A673 (cell line): ENCODE results near the gene HEMGN. TPM values are rescaled to one million over a fixed set of nuclear protein-coding genes. Genes with fewer than 3 reads are reported as not detected.

ENCODE experiments used
- BruUV-seq: library from RNA; stranded (reverse); fragments of 400-500 nt; replicated peaks from 2 replicates; lab custom pipeline; 2021; lab: Mats Ljungman, UMichigan
- CTCF ChIA-PET: fragments of 300-600 bp; sonication (Branson Sonifier 250); formaldehyde crosslinking; loops from one replicate; lab custom pipeline; 2022; ENCODE audit warnings: antibody characterized with exemption; lab: Charles Lee
- POLR2A ChIA-PET: fragments of 300-600 bp; sonication (Branson Sonifier 250); formaldehyde crosslinking; loops from one replicate; lab custom pipeline; 2022; ENCODE audit warnings: antibody characterized with exemption; ENCODE audit not compliant: low non-redundant PET; lab: Charles Lee
- DNase-seq: peaks from one replicate; pipeline ENCODE4 v3.0.0-alpha.2; 2015; ENCODE audit warnings: low spot score
- H3K27ac ChIP-seq: fragments of 200-600 bp; sonication (generic); 2 replicates; pipeline ENCODE4 v1.5.1; 2016; ENCODE audit warnings: mixed run types, low read depth, mild to moderate bottlenecking, mixed read lengths, antibody characterized with exemption, low read length; ENCODE audit not compliant: poor library complexity, severe bottlenecking
- H3K27me3 ChIP-seq: fragments of 200-600 bp; sonication (generic); replicated peaks from 2 replicates; pipeline ENCODE4 v1.6.1; 2017; ENCODE audit warnings: mixed run types, low read depth, mild to moderate bottlenecking, mixed read lengths, antibody characterized with exemption, low read length; ENCODE audit not compliant: insufficient read depth, poor library complexity
- H3K36me3 ChIP-seq: fragments of 200-600 bp; sonication (generic); 2 replicates; pipeline ENCODE4 v1.6.1; 2016; ENCODE audit warnings: mixed run types, mild to moderate bottlenecking, mixed read lengths, antibody characterized with exemption, low read length; ENCODE audit not compliant: insufficient read depth, poor library complexity, severe bottlenecking
- H3K4me1 ChIP-seq: fragments of 200-600 bp; sonication (generic); 2 replicates; pipeline ENCODE4 v1.6.1; 2017; ENCODE audit warnings: mixed run types, mild to moderate bottlenecking, mixed read lengths, antibody characterized with exemption, low read length; ENCODE audit not compliant: insufficient read depth, poor library complexity, severe bottlenecking
- H3K4me3 ChIP-seq: fragments of 200-600 bp; sonication (generic); 2 replicates; pipeline ENCODE4 v1.5.1; 2016; ENCODE audit warnings: low read depth, mixed run types, mild to moderate bottlenecking, mixed read lengths, low read length; ENCODE audit not compliant: poor library complexity, severe bottlenecking
- H3K9me3 ChIP-seq: fragments of 200-600 bp; sonication (generic); 2 replicates; pipeline ENCODE4 v1.6.1; 2016; ENCODE audit warnings: mixed run types, low read depth, mild to moderate bottlenecking, mixed read lengths, antibody characterized with exemption, low read length; ENCODE audit not compliant: poor library complexity, severe bottlenecking
- EZH2 ChIP-seq: fragments of 200-600 bp; sonication (generic); IDR thresholded peaks from 2 replicates; pipeline ENCODE4 v1.6.1; 2017; ENCODE audit warnings: borderline replicate concordance, low read depth, mild to moderate bottlenecking, mixed read lengths, antibody characterized with exemption, low read length; ENCODE audit not compliant: poor library complexity, severe bottlenecking
- intact Hi-C: fragments of 100-400 bp; cut with micrococcal nuclease; formaldehyde crosslinking; loops from one replicate; pipeline ENCODE4 v1.10.0; 2022; ENCODE audit not compliant: unreplicated experiment
- total RNA-seq: library from RNA; stranded (reverse); gene quantifications from 2 replicates; pipeline ENCODE4 v1.2.3, GENCODE V29; 2021
- TF ChIP-seq, protein P1 (sequence below): fragments of 300-800, 200-600 bp; sonication (generic); conservative IDR thresholded peaks from 2 replicates; pipeline ENCODE4 v1.5.1; 2017; ENCODE audit warnings: low read depth, mild to moderate bottlenecking, antibody characterized with exemption, low read length, moderate library complexity, mixed read lengths

Gene HEMGN
- total RNA-seq, 1 experiment from 2014 or later: not detected

DNA sequence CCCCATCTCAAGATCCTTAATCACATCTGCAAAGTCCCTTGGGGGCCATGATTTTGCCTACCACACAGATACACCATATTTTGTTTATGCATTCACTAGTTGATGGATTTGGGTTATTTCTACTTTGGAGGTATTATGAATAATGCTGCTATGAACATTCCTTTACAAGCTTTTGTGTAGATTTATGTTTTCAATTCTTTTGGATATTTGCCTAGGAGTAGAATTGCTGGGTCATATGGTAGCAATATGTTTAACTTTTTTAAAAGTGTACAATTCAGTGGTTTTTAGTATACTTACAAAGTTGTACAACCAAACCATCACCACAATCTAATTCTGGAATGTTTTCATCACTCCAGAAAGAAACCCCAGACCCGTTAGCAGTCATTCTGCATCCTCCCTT, 37.4 kb upstream of the HEMGN start:
- Histone ChIP-seq H3K4me1 (no peaks in the 10 kb centered on the region), H3K27ac (no peak overlapping the region), H3K27me3 (peaks cover 6% of the 10 kb centered on the region), H3K36me3 (no peaks in the 10 kb centered on the region), H3K4me3 (no peak overlapping the region), H3K9me3 (no peaks in the 10 kb centered on the region)
- no peak for DNase-seq
- TF ChIP-seq, protein P1, sequence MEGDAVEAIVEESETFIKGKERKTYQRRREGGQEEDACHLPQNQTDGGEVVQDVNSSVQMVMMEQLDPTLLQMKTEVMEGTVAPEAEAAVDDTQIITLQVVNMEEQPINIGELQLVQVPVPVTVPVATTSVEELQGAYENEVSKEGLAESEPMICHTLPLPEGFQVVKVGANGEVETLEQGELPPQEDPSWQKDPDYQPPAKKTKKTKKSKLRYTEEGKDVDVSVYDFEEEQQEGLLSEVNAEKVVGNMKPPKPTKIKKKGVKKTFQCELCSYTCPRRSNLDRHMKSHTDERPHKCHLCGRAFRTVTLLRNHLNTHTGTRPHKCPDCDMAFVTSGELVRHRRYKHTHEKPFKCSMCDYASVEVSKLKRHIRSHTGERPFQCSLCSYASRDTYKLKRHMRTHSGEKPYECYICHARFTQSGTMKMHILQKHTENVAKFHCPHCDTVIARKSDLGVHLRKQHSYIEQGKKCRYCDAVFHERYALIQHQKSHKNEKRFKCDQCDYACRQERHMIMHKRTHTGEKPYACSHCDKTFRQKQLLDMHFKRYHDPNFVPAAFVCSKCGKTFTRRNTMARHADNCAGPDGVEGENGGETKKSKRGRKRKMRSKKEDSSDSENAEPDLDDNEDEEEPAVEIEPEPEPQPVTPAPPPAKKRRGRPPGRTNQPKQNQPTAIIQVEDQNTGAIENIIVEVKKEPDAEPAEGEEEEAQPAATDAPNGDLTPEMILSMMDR: no peak
- TF ChIP-seq EZH2: no peak
- ChIA-PET CTCF (no interaction called here), POLR2A (no interaction called here)
- intact Hi-C loops: no loop called here
- no TSS peak for BruUV-seq

DNA sequence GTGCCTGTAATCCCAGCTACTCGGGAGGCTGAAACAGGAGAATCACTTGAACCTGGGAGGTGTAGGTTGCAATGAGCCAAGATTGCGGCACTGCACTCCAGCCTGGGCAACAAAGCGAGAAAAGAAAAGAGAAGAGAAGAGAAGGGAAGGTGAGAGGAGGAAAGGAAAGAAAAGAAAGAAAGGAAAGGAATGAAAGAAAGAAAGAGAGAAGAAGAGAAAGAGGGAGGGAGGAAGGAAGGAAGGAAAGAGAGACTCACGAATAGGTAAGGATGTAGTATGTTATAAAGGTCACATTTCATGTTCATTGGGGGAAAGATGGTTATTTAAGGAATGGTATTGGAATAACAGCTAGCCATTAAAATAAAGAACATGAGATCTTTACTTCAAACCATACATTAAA, 34.8 kb upstream of the HEMGN start:
- no peak for DNase-seq
- intact Hi-C loops: no loop called here
- H3K36me3 ChIP-seq: no peaks in the 10 kb centered on the region
- H3K27me3 ChIP-seq: peaks cover 9% of the 10 kb centered on the region
- ChIA-PET POLR2A (no interaction called here), CTCF (no interaction called here)
- no peaks in the 10 kb centered on the region for H3K9me3 ChIP-seq
- no peaks in the 10 kb centered on the region for H3K4me1 ChIP-seq
- TF ChIP-seq, protein P1: no peak
- TF ChIP-seq EZH2: no peak
- H3K27ac ChIP-seq: no peak overlapping the region
- H3K4me3 ChIP-seq: no peak overlapping the region
- BruUV-seq: no TSS peak

DNA sequence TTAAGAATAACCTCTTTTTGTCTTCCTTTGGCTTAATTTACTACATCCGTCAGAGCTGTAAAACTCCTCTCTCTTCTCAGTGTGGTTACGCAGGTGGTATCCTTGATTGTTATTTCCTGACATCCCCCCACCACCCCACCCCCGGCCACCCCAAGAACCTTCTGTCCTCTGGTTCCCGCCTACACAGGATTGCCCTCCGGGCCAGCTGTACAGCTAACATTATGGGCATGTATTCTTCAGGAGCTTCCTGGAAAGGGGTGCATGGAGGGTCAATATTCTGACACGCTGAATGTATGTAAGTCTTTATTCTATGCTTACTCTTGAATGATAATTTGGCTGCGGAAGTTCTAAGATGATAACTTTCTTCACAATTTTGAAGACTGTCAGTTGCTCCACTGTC, 32.2 kb upstream of the HEMGN start:
- ChIA-PET CTCF (no interaction called here), POLR2A (no interaction called here)
- Histone ChIP-seq H3K9me3 (no peaks in the 10 kb centered on the region), H3K4me3 (no peak overlapping the region), H3K27ac (no peak overlapping the region), H3K4me1 (no peaks in the 10 kb centered on the region), H3K36me3 (no peaks in the 10 kb centered on the region), H3K27me3 (peaks cover 21% of the 10 kb centered on the region)
- intact Hi-C loops: no loop called here
- no peak for DNase-seq
- BruUV-seq: no TSS peak
- no peak for TF ChIP-seq EZH2
- TF ChIP-seq, protein P1: no peak
